ENCODE data around the gene VSIR. TPM values are rescaled to one million over a fixed set of nuclear protein-coding genes. Genes with fewer than 3 reads are reported as not detected.

Gene VSIR
- total RNA-seq, 1 donor from 2014 or later, result not detected

GRCh38 chr10:71779641-71780040, 6.3 kb upstream of the VSIR start:
- Histone ChIP-seq H3K36me3 (no peaks in the 10 kb centered on the region), H3K79me2 (ENCODE audit: low read depth) (no peaks in the 10 kb centered on the region), H4K20me1 (ENCODE audit: low read depth) (no peaks in the 10 kb centered on the region), H3F3A (ENCODE audit: low read depth) (no peaks in the 10 kb centered on the region), H3K4me2 (no peak overlapping the region), H3K27me3 (peaks cover 3% of the 10 kb centered on the region), H3K9ac (no peak overlapping the region), H3K4me1 (no peaks in the 10 kb centered on the region), H3K9me3 (ENCODE audit: low read depth) (no peaks in the 10 kb centered on the region), H3K4me3 (no peak overlapping the region), H3K27ac (no peak overlapping the region), H2AFZ (replicated peaks) (no peak overlapping the region)
- DNase-seq (ENCODE audit: low spot score), result no peak
- peaks cover 7% of the 10 kb centered on the region for H3K4me1 Mint-ChIP-seq
- no peaks in the 10 kb centered on the region for H3K36me3 Mint-ChIP-seq
- no peak for TF ChIP-seq CTCF (IDR thresholded peaks at IDR 0.05)
- TF ChIP-seq EZH2 (IDR thresholded peaks at IDR 0.05), result no peak
- TF ChIP-seq EZH2phosphoT487 (IDR thresholded peaks at IDR 0.05), result no peak
- peaks cover 5% of the 10 kb centered on the region for H3K27me3 Mint-ChIP-seq (ENCODE audit: insufficient read depth, low read depth)
- H3K9me3 Mint-ChIP-seq, result no peaks in the 10 kb centered on the region
- no peak overlapping the region for H3K27ac Mint-ChIP-seq
- no peak overlapping the region for H3K4me3 Mint-ChIP-seq

- Histone ChIP-seq H3K27me3 (peaks cover 17% of the 10 kb centered on the region), H3K79me2 (ENCODE audit: low read depth) (no peaks in the 10 kb centered on the region), H3K4me1 (no peaks in the 10 kb centered on the region), H3K4me2 (no peak overlapping the region), H3K36me3 (no peaks in the 10 kb centered on the region), H4K20me1 (ENCODE audit: low read depth) (no peaks in the 10 kb centered on the region), H3K4me3 (no peak overlapping the region), H3K9me3 (ENCODE audit: low read depth) (no peaks in the 10 kb centered on the region), H2AFZ (replicated peaks) (no peak overlapping the region), H3K9ac (no peak overlapping the region), H3F3A (ENCODE audit: low read depth) (no peaks in the 10 kb centered on the region), H3K27ac (no peak overlapping the region)
- H3K9me3 Mint-ChIP-seq, result no peaks in the 10 kb centered on the region
- H3K4me1 Mint-ChIP-seq, result peaks cover 11% of the 10 kb centered on the region
- no peak overlapping the region for H3K27ac Mint-ChIP-seq
- H3K27me3 Mint-ChIP-seq (ENCODE audit: insufficient read depth, low read depth), result peaks cover 8% of the 10 kb centered on the region
- H3K36me3 Mint-ChIP-seq, result no peaks in the 10 kb centered on the region
- no peak for DNase-seq (ENCODE audit: low spot score)
- H3K4me3 Mint-ChIP-seq, result no peak overlapping the region
- TF ChIP-seq EZH2 (IDR thresholded peaks at IDR 0.05) (no peak), EZH2phosphoT487 (IDR thresholded peaks at IDR 0.05) (no peak), CTCF (IDR thresholded peaks at IDR 0.05) (no peak)
Observed at GRCh38 chr10:71778071-71778825, 4.9 kb upstream of the VSIR start.

GRCh38 chr10:71777213-71777985, 4.1 kb upstream of the VSIR start:
- H3K4me3 Mint-ChIP-seq, result no peak overlapping the region
- peaks cover 8% of the 10 kb centered on the region for H3K27me3 Mint-ChIP-seq (ENCODE audit: insufficient read depth, low read depth)
- DNase-seq (ENCODE audit: low spot score), result no peak
- Histone ChIP-seq H3K9me3 (ENCODE audit: low read depth) (no peaks in the 10 kb centered on the region), H3K9ac (no peak overlapping the region), H2AFZ (replicated peaks) (no peak overlapping the region), H3K36me3 (no peaks in the 10 kb centered on the region), H3K4me2 (no peak overlapping the region), H3K27me3 (peaks cover 25% of the 10 kb centered on the region), H3K4me3 (no peak overlapping the region), H4K20me1 (ENCODE audit: low read depth) (no peaks in the 10 kb centered on the region), H3K79me2 (ENCODE audit: low read depth) (no peaks in the 10 kb centered on the region), H3K4me1 (no peaks in the 10 kb centered on the region), H3F3A (ENCODE audit: low read depth) (no peaks in the 10 kb centered on the region), H3K27ac (no peak overlapping the region)
- no peak overlapping the region for H3K27ac Mint-ChIP-seq
- H3K9me3 Mint-ChIP-seq, result no peaks in the 10 kb centered on the region
- peaks cover 4% of the 10 kb centered on the region for H3K4me1 Mint-ChIP-seq
- TF ChIP-seq EZH2phosphoT487 (IDR thresholded peaks at IDR 0.05) (no peak), CTCF (IDR thresholded peaks at IDR 0.05) (no peak), EZH2 (IDR thresholded peaks at IDR 0.05) (no peak)
- H3K36me3 Mint-ChIP-seq, result no peaks in the 10 kb centered on the region

Data from neural progenitor cell (in vitro differentiated cells).